ENCODE results near the gene DTNBP1.

The DTNBP1 gene

GRCh38 chr6:15487262-15487661 is 175.6 kb downstream of the DTNBP1 start:
- no peaks in the 10 kb centered on the region for H3K9me3 ChIP-seq (ENCODE audit: control insufficient read depth, insufficient read depth, low read length)
- H3K9me2 ChIP-seq (replicated peaks; ENCODE audit: control insufficient read depth, low read length) = no peaks in the 10 kb centered on the region
- H3K4me3 ChIP-seq (ENCODE audit: low read length) = no peak overlapping the region
- no peaks in the 10 kb centered on the region for H3F3A ChIP-seq (ENCODE audit: control insufficient read depth, insufficient read depth)
- no peaks in the 10 kb centered on the region for H3K79me2 ChIP-seq (ENCODE audit: control insufficient read depth, low read length)
- H4K20me1 ChIP-seq (ENCODE audit: control insufficient read depth, insufficient read depth, low read depth, low read length) = no peaks in the 10 kb centered on the region; the same call in 1 of the 2 replicates
- no peak overlapping the region for H3K27ac ChIP-seq (ENCODE audit: low read depth, low read length)
- H3K4me1 ChIP-seq (ENCODE audit: control insufficient read depth, low read length) = no peaks in the 10 kb centered on the region
- TF ChIP-seq EZH2phosphoT487 (IDR thresholded peaks at IDR 0.05; ENCODE audit: borderline replicate concordance, low read length) = no peak
- no peak for TF ChIP-seq CTCF (IDR thresholded peaks at IDR 0.05; ENCODE audit: low read depth, low read length, poor library complexity, severe bottlenecking)
- H3K4me2 ChIP-seq (ENCODE audit: low read length) = no peak overlapping the region
- no peaks in the 10 kb centered on the region for H3K36me3 ChIP-seq (ENCODE audit: control insufficient read depth, low read length)
- no peaks in the 10 kb centered on the region for H3K27me3 ChIP-seq (ENCODE audit: control insufficient read depth, low read length)

- Histone ChIP-seq H3K79me2 (ENCODE audit: control insufficient read depth, low read length) (no peaks in the 10 kb centered on the region), H3K4me3 (ENCODE audit: low read length) (no peak overlapping the region), H4K20me1 (ENCODE audit: control insufficient read depth, insufficient read depth, low read depth, low read length) (no peaks in the 10 kb centered on the region; the same call in 1 of the 2 replicates), H3K9me3 (ENCODE audit: control insufficient read depth, insufficient read depth, low read length) (no peaks in the 10 kb centered on the region), H3K27me3 (ENCODE audit: control insufficient read depth, low read length) (no peaks in the 10 kb centered on the region), H3F3A (ENCODE audit: control insufficient read depth, insufficient read depth) (no peaks in the 10 kb centered on the region), H3K36me3 (ENCODE audit: control insufficient read depth, low read length) (no peaks in the 10 kb centered on the region), H3K9me2 (replicated peaks; ENCODE audit: control insufficient read depth, low read length) (no peaks in the 10 kb centered on the region), H3K4me1 (ENCODE audit: control insufficient read depth, low read length) (no peaks in the 10 kb centered on the region), H3K27ac (ENCODE audit: low read depth, low read length) (no peak overlapping the region), H3K4me2 (ENCODE audit: low read length) (no peak overlapping the region)
- TF ChIP-seq CTCF (IDR thresholded peaks at IDR 0.05; ENCODE audit: low read depth, low read length, poor library complexity, severe bottlenecking) (no peak), EZH2phosphoT487 (IDR thresholded peaks at IDR 0.05; ENCODE audit: borderline replicate concordance, low read length) (no peak)
Observed at GRCh38 chr6:15485936-15486335, 176.9 kb downstream of the DTNBP1 start.

DNA sequence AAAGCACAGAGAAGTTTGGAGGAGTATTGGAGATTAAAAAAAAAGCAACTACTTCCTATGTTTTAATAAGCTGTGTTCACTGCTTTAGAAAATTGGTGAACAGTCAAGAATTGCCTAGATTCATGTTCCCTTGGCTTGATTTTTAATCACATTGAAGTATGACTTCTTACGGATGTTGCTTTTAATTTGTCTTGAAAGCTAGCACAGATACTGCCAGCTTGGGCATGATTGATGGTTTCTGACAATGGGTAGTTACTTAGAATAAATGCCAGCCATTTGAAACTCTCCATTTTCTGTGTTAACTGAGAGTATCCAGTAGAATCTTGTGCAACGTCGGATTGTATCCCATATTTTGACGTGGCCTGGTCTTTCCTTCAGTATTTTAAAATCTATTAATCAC is 178.0 kb downstream of the DTNBP1 start:
- Histone ChIP-seq H3K27ac (ENCODE audit: low read depth, low read length) (no peak overlapping the region), H3K4me1 (ENCODE audit: control insufficient read depth, low read length) (no peaks in the 10 kb centered on the region), H3K27me3 (ENCODE audit: control insufficient read depth, low read length) (no peaks in the 10 kb centered on the region), H3K9me2 (replicated peaks; ENCODE audit: control insufficient read depth, low read length) (no peaks in the 10 kb centered on the region), H3K9me3 (ENCODE audit: control insufficient read depth, insufficient read depth, low read length) (no peaks in the 10 kb centered on the region), H3K4me2 (ENCODE audit: low read length) (no peak overlapping the region), H3K79me2 (ENCODE audit: control insufficient read depth, low read length) (no peaks in the 10 kb centered on the region), H3K36me3 (ENCODE audit: control insufficient read depth, low read length) (no peaks in the 10 kb centered on the region), H3F3A (ENCODE audit: control insufficient read depth, insufficient read depth) (no peaks in the 10 kb centered on the region), H4K20me1 (ENCODE audit: control insufficient read depth, insufficient read depth, low read depth, low read length) (no peaks in the 10 kb centered on the region; the same call in 1 of the 2 replicates), H3K4me3 (ENCODE audit: low read length) (no peak overlapping the region)
- TF ChIP-seq EZH2phosphoT487 (IDR thresholded peaks at IDR 0.05; ENCODE audit: borderline replicate concordance, low read length) (no peak), CTCF (IDR thresholded peaks at IDR 0.05; ENCODE audit: low read depth, low read length, poor library complexity, severe bottlenecking) (no peak)
